Activated T-cell treated with anti-CD3 and anti-CD28 coated beads, Interleukin-2, amount 50 U/mL, for 48 hours (primary cell): ENCODE data around the gene TAF5.
A peak's percentile ranks its signal among the peaks of the same experiment; 100 is the strongest.
"Not testable (repeated sequence)": the region's sequence is repeated elsewhere in the genome, so short reads cannot be mapped to it uniquely, and the experiment has no call there.

ENCODE experiments used
- DNase-seq, 2 experiments: peaks; one replicate each; pipeline ENCODE4 v3.0.0-alpha.2; 2020

TAF5 gene

GRCh38 chr10:103415581-103415980, 47.8 kb downstream of the TAF5 start:
- DNase-seq, result no peak

GRCh38 chr10:103416436-103417147, 48.8 kb downstream of the TAF5 start:
- peak; percentile 51 to 53 for DNase-seq

GRCh38 chr10:103417148-103417469, 49.3 kb downstream of the TAF5 start:
- DNase-seq, result not testable (repeated sequence)

- no peak for DNase-seq
Measured at GRCh38 chr10:103417601-103418000, 49.8 kb downstream of the TAF5 start.

- no peak for DNase-seq
Measured at GRCh38 chr10:103419101-103419500, 51.3 kb downstream of the TAF5 start.

- no peak for DNase-seq
Measured at GRCh38 chr10:103423748-103424147, 56.0 kb downstream of the TAF5 start.

- no peak for DNase-seq
Measured at GRCh38 chr10:103427866-103428265, 60.1 kb downstream of the TAF5 start.

- DNase-seq, result no peak
Measured at GRCh38 chr10:103428989-103429643, 61.3 kb downstream of the TAF5 start.

GRCh38 chr10:103429647-103430046, 61.9 kb downstream of the TAF5 start:
- no peak for DNase-seq

- DNase-seq, result no peak
Measured at GRCh38 chr10:103431902-103432301, 64.1 kb downstream of the TAF5 start.

GRCh38 chr10:103433858-103434257, 66.1 kb downstream of the TAF5 start:
- DNase-seq, result no peak
